ENCODE results near the gene SLC20A1.
"Not testable (repeated sequence)": the region's sequence is repeated elsewhere in the genome, so short reads cannot be mapped to it uniquely, and the experiment has no call there.

SLC20A1 gene

GRCh38 chr2:112645310-112646101 lies at the start of gene SLC20A1:
TSS of gene SLC20A1 (plus strand) at chr2:112645939. CDS start at chr2:112646829, 890 bp downstream.
- DNase-seq (ENCODE audit: low spot score) = peak; percentile 97

- no peak for DNase-seq (ENCODE audit: low spot score)
Measured at GRCh38 chr2:112597537-112598322, 48.0 kb upstream of the SLC20A1 start.

GRCh38 chr2:112600634-112601033 lies 45.1 kb upstream of the SLC20A1 start:
- DNase-seq (ENCODE audit: low spot score) = no peak

- no peak for DNase-seq (ENCODE audit: low spot score)
Measured at GRCh38 chr2:112601754-112602153, 44.0 kb upstream of the SLC20A1 start.

GRCh38 chr2:112602917-112603316 lies 42.8 kb upstream of the SLC20A1 start:
- no peak for DNase-seq (ENCODE audit: low spot score)

GRCh38 chr2:112603731-112604130 lies 42.0 kb upstream of the SLC20A1 start:
- no peak for DNase-seq (ENCODE audit: low spot score)

GRCh38 chr2:112604952-112605351 lies 40.8 kb upstream of the SLC20A1 start:
- DNase-seq (ENCODE audit: low spot score) = no peak

- no peak for DNase-seq (ENCODE audit: low spot score)
Measured at GRCh38 chr2:112605926-112606325, 39.8 kb upstream of the SLC20A1 start.

GRCh38 chr2:112606547-112606946 lies 39.2 kb upstream of the SLC20A1 start:
- DNase-seq (ENCODE audit: low spot score) = no peak

- DNase-seq (ENCODE audit: low spot score) = no peak
Measured at GRCh38 chr2:112607680-112608438, 37.9 kb upstream of the SLC20A1 start.

GRCh38 chr2:112609320-112609719 lies 36.4 kb upstream of the SLC20A1 start:
- DNase-seq (ENCODE audit: low spot score) = not testable (repeated sequence)

- not testable (repeated sequence) for DNase-seq (ENCODE audit: low spot score)
Measured at GRCh38 chr2:112612283-112612682, 33.5 kb upstream of the SLC20A1 start.

GRCh38 chr2:112614201-112614840 lies 31.4 kb upstream of the SLC20A1 start:
- DNase-seq (ENCODE audit: low spot score) = no peak

- no peak for DNase-seq (ENCODE audit: low spot score)
Measured at GRCh38 chr2:112615051-112615450, 30.7 kb upstream of the SLC20A1 start.

- DNase-seq (ENCODE audit: low spot score) = not testable (repeated sequence)
Measured at GRCh38 chr2:112615798-112616197, 29.9 kb upstream of the SLC20A1 start.

GRCh38 chr2:112618383-112618782 lies 27.4 kb upstream of the SLC20A1 start:
- no peak for DNase-seq (ENCODE audit: low spot score)

- no peak for DNase-seq (ENCODE audit: low spot score)
Measured at GRCh38 chr2:112621790-112622527, 23.8 kb upstream of the SLC20A1 start.

GRCh38 chr2:112622528-112622849 lies 23.2 kb upstream of the SLC20A1 start:
- no peak for DNase-seq (ENCODE audit: low spot score)

GRCh38 chr2:112623913-112624777 lies 21.6 kb upstream of the SLC20A1 start:
- no peak for DNase-seq (ENCODE audit: low spot score)

GRCh38 chr2:112625474-112626114 lies 20.1 kb upstream of the SLC20A1 start:
- no peak for DNase-seq (ENCODE audit: low spot score)

Data from globus pallidus (tissue), 1 donor.